ENCODE results near the gene PPIA. TPM values are rescaled to one million over a fixed set of nuclear protein-coding genes. Genes with fewer than 3 reads are reported as not detected.

The PPIA gene
- total RNA-seq, 1 experiment from 2014 or later, result 2,409 TPM

- TF ChIP-seq CTCF (conservative IDR thresholded peaks at IDR 0.05), result no peak
- Histone ChIP-seq H3K4me2 (ENCODE audit: insufficient read depth, insufficient read length, low read length) (no peak overlapping the region), H4K20me1 (ENCODE audit: control insufficient read depth, insufficient read depth, insufficient read length) (no peaks in the 10 kb centered on the region), H3K27me3 (ENCODE audit: insufficient read depth, low read length) (no peaks in the 10 kb centered on the region), H2BK5ac (ENCODE audit: insufficient read length, low read length) (no peak overlapping the region), H3T11ph (ENCODE audit: low read length) (no peak overlapping the region), H3K9ac (ENCODE audit: extremely low read depth, insufficient read length, low read length) (no peak overlapping the region), H2BK120ac (ENCODE audit: low read depth, low read length, poor library complexity, severe bottlenecking) (no peak overlapping the region), H4K8ac (replicated peaks; ENCODE audit: insufficient read length, low read depth, low read length) (no peak overlapping the region), H2BK12ac (ENCODE audit: insufficient read length, low read depth, low read length) (no peak overlapping the region), H2BK20ac (ENCODE audit: low read depth, low read length, poor library complexity, severe bottlenecking) (no peak overlapping the region), H3K4me1 (ENCODE audit: insufficient read depth, low read length) (no peaks in the 10 kb centered on the region), H4K91ac (ENCODE audit: insufficient read length, low read depth, low read length) (no peak overlapping the region), H3K18ac (ENCODE audit: insufficient read length, low read depth, low read length) (no peak overlapping the region), H2AK5ac (ENCODE audit: insufficient read length, low read length) (no peak overlapping the region), H3K9me3 (ENCODE audit: control insufficient read depth, low read depth, low read length) (no peaks in the 10 kb centered on the region), H2BK15ac (ENCODE audit: low read depth, low read length) (no peak overlapping the region), H4K5ac (ENCODE audit: insufficient read length, low read depth, low read length) (no peak overlapping the region), H3K4ac (ENCODE audit: low read depth, low read length) (no peak overlapping the region), H2AFZ (ENCODE audit: low read length) (no peak overlapping the region), H3K79me2 (ENCODE audit: insufficient read depth, low read length) (no peaks in the 10 kb centered on the region), H3K14ac (ENCODE audit: insufficient read depth, low read length) (no peak overlapping the region), H3K79me1 (ENCODE audit: insufficient read depth, low read depth, low read length, poor library complexity, severe bottlenecking) (no peaks in the 10 kb centered on the region), H3K27ac (ENCODE audit: insufficient read length, low read depth, low read length) (no peak overlapping the region), H3K23ac (ENCODE audit: insufficient read length, low read depth, low read length) (no peak overlapping the region), H3K56ac (ENCODE audit: insufficient read length, low read depth, low read length) (no peak overlapping the region), H3K23me2 (ENCODE audit: insufficient read length, low read depth, low read length, poor library complexity, severe bottlenecking) (no peaks in the 10 kb centered on the region)
- H3K27me3 Mint-ChIP-seq (ENCODE audit: low read depth), result no peaks in the 10 kb centered on the region
- no CpG with 5 or more reads among the region's 9 CpGs for WGBS (ENCODE audit: extremely low coverage, insufficient read length, low lambda C conversion rate)
- H3K27ac Mint-ChIP-seq, result peak overlapping the region in 1 of 3 experiments; percentile 84; a peak in 2 of 7 replicates
- H3K4me1 Mint-ChIP-seq, result peaks cover 0 to 2% of the 10 kb centered on the region in 2 experiments; a peak in 1 of 4 replicates
- peaks cover 38 to 75% (median 75%) of the 10 kb centered on the region in 3 experiments; a peak in 6 of 7 replicates for H3K36me3 Mint-ChIP-seq (ENCODE audit: insufficient read depth in 1 of 3, low read depth in 3 of 3)
- H3K9me3 Mint-ChIP-seq, result no peaks in the 10 kb centered on the region
- no peak overlapping the region; a peak in 1 of 5 replicates for H3K4me3 Mint-ChIP-seq
- DNase-seq, result no peak
Observed at GRCh38 chr7:44762300-44762699, 34.2 kb upstream of the PPIA start.

All from H9 (cell line).